HFFc6 (cell line): ENCODE measurements around the gene PAMR1. TPM values are rescaled to one million over a fixed set of nuclear protein-coding genes. Genes with fewer than 3 reads are reported as not detected.
A peak's percentile ranks its signal among the peaks of the same experiment; 100 is the strongest.

Experiments
- DNase-seq: peaks from one replicate; pipeline ENCODE4 v3.0.0-alpha.2; 2018
- H3K27ac Mint-ChIP-seq: 2 replicates; pipeline ENCODE4 v1.8.0; 2020; ENCODE audit warnings: mild to moderate bottlenecking, mixed read lengths
- H3K27me3 Mint-ChIP-seq: 2 replicates; pipeline ENCODE4 v1.8.0; 2021; ENCODE audit warnings: mild to moderate bottlenecking, moderate library complexity, mixed read lengths; ENCODE audit not compliant: insufficient read depth
- H3K36me3 Mint-ChIP-seq: 2 replicates; pipeline ENCODE4 v1.8.0; 2021; ENCODE audit warnings: low read depth, mixed read lengths
- H3K4me1 Mint-ChIP-seq: 2 replicates; pipeline ENCODE4 v1.8.0; 2020; ENCODE audit warnings: low read depth, mixed read lengths
- H3K4me3 Mint-ChIP-seq: 2 replicates; pipeline ENCODE4 v1.8.0; 2020; ENCODE audit warnings: mild to moderate bottlenecking, moderate library complexity, mixed read lengths
- H3K9me3 Mint-ChIP-seq: 2 replicates; pipeline ENCODE4 v1.8.0; 2020; ENCODE audit warnings: mild to moderate bottlenecking, mixed read lengths
- total RNA-seq, 6 experiments: library from RNA; stranded (reverse); fragmentation: NEBNext Ultra II Directional; extraction: Animal tissue kit (Norgen Biotek cat#: 25700); gene quantifications; 2 replicates in 1 of 6; 3 replicates in 5 of 6; pipeline ENCODE4 v1.2.3, GENCODE V29; 2021
- TF ChIP-seq, protein P1 (sequence below): fragments of 200-600 bp; sonication (generic); IDR thresholded peaks from 2 replicates; pipeline ENCODE4 v1.5.0; 2021; ENCODE audit warnings: antibody characterized with exemption, mild to moderate bottlenecking

Gene PAMR1
- total RNA-seq, 6 experiments from 2014 or later, result 151 to 209 (median 191) TPM

DNA sequence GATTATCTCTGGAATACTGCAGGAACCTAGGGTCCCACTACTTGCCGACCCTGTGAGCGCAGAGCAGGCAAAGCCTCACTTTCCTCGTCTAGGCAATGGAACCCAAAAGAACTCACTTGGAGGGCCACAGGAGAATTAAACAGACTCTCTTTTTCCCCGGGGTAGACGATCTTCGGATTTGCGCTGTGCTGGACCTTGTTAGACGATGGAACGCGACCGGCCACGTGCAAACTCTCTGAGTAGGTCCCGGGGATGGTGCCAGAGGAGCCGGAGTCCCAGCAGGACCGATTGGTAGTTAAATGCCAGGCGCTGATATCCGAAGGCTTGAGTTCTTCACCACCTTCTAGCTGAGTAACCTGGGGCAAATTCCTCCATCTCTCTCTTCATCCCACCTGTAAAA, 105.0 kb downstream of the PAMR1 start:
- Mint-ChIP-seq H3K27ac (no peak overlapping the region), H3K27me3 (peaks cover 7% of the 10 kb centered on the region; the same call in 1 of the 2 replicates), H3K4me1 (peaks cover 51% of the 10 kb centered on the region), H3K36me3 (peaks cover 10% of the 10 kb centered on the region), H3K9me3 (no peaks in the 10 kb centered on the region), H3K4me3 (peak overlapping the region; percentile 78)
- DNase-seq, result no peak
- TF ChIP-seq, protein P1, sequence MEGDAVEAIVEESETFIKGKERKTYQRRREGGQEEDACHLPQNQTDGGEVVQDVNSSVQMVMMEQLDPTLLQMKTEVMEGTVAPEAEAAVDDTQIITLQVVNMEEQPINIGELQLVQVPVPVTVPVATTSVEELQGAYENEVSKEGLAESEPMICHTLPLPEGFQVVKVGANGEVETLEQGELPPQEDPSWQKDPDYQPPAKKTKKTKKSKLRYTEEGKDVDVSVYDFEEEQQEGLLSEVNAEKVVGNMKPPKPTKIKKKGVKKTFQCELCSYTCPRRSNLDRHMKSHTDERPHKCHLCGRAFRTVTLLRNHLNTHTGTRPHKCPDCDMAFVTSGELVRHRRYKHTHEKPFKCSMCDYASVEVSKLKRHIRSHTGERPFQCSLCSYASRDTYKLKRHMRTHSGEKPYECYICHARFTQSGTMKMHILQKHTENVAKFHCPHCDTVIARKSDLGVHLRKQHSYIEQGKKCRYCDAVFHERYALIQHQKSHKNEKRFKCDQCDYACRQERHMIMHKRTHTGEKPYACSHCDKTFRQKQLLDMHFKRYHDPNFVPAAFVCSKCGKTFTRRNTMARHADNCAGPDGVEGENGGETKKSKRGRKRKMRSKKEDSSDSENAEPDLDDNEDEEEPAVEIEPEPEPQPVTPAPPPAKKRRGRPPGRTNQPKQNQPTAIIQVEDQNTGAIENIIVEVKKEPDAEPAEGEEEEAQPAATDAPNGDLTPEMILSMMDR, result no peak

DNA sequence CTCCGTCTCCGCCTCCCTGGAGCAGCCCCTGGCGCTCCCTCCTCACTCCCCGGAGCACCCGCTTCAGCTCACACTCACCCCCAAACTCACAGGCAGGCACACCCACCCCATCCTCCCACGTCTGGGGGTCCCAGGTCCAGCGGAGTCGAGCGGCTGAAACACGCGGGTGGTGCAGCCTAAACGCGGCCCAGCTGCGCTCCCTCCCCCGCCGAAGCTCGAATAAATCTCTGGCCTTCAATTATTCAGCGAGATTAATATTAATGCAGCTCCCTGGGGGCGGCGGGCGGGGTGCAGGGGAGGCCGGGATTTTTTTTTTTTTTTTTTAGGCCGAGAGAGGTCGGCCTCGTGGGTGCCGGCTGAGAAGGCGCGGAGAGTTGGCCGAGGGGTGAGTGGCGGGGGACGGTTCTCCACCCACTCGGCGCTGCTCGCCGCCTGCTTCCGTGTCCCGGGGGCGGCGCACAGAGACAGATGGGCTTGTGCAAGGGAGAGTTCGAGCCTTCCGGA, 105.5 kb downstream of the PAMR1 start:
- no peak for DNase-seq
- peaks cover 5% of the 10 kb centered on the region; the same call in 1 of the 2 replicates for H3K36me3 Mint-ChIP-seq
- H3K4me1 Mint-ChIP-seq, result peaks cover 47% of the 10 kb centered on the region
- H3K27me3 Mint-ChIP-seq, result peaks cover 7% of the 10 kb centered on the region; the same call in 1 of the 2 replicates
- H3K4me3 Mint-ChIP-seq, result peak overlapping the region; percentile 78
- no peaks in the 10 kb centered on the region for H3K9me3 Mint-ChIP-seq
- H3K27ac Mint-ChIP-seq, result no peak overlapping the region
- TF ChIP-seq, protein P1, result no peak

DNA sequence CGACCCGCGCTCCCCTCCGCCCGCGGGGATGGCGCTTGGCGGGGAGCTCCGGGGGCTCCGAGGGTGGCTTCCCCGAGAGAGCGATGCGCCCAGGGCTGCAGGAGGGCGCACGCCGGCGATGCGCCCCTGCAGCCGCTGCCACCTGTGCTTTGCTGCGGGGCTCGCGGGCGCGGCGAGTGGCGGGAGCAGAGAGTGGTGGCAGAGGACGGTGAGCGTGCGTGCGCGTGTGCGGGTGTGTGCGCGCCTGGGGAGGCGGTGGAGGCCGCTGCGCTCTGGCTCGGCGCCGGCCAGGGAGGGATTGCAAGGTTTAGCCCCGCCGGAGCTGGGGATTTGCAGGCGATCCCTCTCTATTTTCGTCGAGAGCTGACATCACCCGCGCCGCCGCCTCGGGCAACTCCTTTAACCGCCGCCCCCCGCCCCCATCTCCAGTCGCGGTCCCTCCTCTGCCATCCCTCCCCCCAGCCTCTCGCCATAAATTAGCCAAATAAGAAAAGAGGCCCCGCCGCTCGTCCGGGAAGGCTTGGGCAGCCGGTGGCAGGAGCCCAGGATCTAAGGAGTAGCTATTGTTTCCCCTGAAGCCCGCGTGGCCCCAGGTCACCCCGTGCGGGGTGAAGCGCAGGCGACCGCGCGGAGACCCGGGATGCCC, 106.1 kb downstream of the PAMR1 start, which contains the start of gene SLC1A2:
TSS of gene SLC1A2 (minus strand) at position 375 of the 646 bp plus-strand sequence. CDS start 592 bp downstream, outside the sequence.
- DNase-seq, result peak; percentile 30
- Mint-ChIP-seq H3K27me3 (peaks cover 7% of the 10 kb centered on the region; the same call in 1 of the 2 replicates), H3K9me3 (no peaks in the 10 kb centered on the region), H3K36me3 (peaks cover 5% of the 10 kb centered on the region; the same call in 1 of the 2 replicates), H3K4me3 (peak within 1 kb of the TSS; percentile 86), H3K27ac (0 out of 2 replicates have a peak within 1 kb of the TSS, but pooled peaks have one; percentile 56), H3K4me1 (peaks cover 41% of the 10 kb centered on the region)
- TF ChIP-seq, protein P1, result no peak; the same call in 1 of the 2 replicates

GRCh38 chr11:35418282-35419183, 106.9 kb downstream of the PAMR1 start:
- DNase-seq, result peak; percentile 12
- TF ChIP-seq, protein P1, result peak; percentile 44
- Mint-ChIP-seq H3K27ac (0 out of 2 replicates have a peak overlapping the region, but pooled peaks have one; percentile 56), H3K4me3 (peak overlapping the region; percentile 86), H3K4me1 (peaks cover 33% of the 10 kb centered on the region), H3K27me3 (peaks cover 7% of the 10 kb centered on the region; the same call in 1 of the 2 replicates), H3K9me3 (no peaks in the 10 kb centered on the region), H3K36me3 (peaks cover 5% of the 10 kb centered on the region; the same call in 1 of the 2 replicates)

DNA sequence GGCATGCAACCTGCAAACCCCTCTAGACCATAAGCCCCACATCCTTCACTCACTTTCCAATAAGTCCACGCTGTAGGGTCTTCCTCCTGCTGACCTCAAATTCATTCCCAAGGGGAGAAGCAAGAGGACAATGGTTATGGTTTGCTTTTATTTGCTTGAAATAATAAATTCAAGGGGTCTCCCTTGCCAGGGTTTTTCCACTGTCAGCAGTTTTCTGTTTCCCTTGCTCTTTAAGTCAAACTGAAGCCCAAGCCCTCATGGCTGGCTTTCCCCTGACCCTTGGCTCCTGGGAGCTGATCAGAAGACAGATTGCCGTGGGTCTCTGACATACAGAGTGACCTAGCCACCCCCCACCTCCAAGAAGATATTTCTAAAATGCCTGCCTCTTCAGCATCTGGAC, 109.9 kb downstream of the PAMR1 start:
- Mint-ChIP-seq H3K27me3 (peaks cover 5% of the 10 kb centered on the region; the same call in 1 of the 2 replicates), H3K4me3 (no peak overlapping the region), H3K27ac (no peak overlapping the region), H3K9me3 (no peaks in the 10 kb centered on the region), H3K36me3 (no peaks in the 10 kb centered on the region; the same call in none of the 2 replicates), H3K4me1 (peaks cover 11% of the 10 kb centered on the region)
- no peak for DNase-seq
- TF ChIP-seq, protein P1, result no peak
